K562 (cell line): Measurements from ENCODE around the gene PRDX6. TPM values are rescaled to one million over a fixed set of nuclear protein-coding genes. Genes with fewer than 3 reads are reported as not detected.

Experiments used
- BCL6 ChIP-seq: fragments of 250-450 bp; sonication (Bioruptor Pico); IDR thresholded peaks from 2 replicates; pipeline ENCODE4 v1.4.0; 2020
- CBX3 ChIP-seq, 2 experiments: IDR thresholded peaks; 1 replicate in 1 of 2; 2 replicates in 1 of 2; pipeline ENCODE4 v1.6.1; 2012; ENCODE audit warnings: inconsistent platforms in 2 of 2, low read length in 2 of 2, borderline replicate concordance in 1 of 2, control low read depth in 1 of 2
- CREB3L1 ChIP-seq: fragments of 450-650 bp; IDR thresholded peaks from 2 replicates; pipeline ENCODE4 v1.6.1; 2014; ENCODE audit warnings: low read depth, mild to moderate bottlenecking, moderate library complexity, borderline replicate concordance
- ESRRB ChIP-seq: fragments of 250-450 bp; sonication (Bioruptor Pico); IDR thresholded peaks from 2 replicates; pipeline ENCODE4 v1.5.0; 2020; ENCODE audit warnings: mild to moderate bottlenecking, moderate library complexity, borderline replicate concordance
- FOXK1 ChIP-seq: sonication (generic); formaldehyde crosslinking; IDR thresholded peaks from 2 replicates; pipeline ENCODE4 v1.8.0; 2022; ENCODE audit warnings: missing genetic modification reagents, mild to moderate bottlenecking, borderline replicate concordance
- GTF2E2 ChIP-seq: fragments of 200-800 bp; sonication (Bioruptor generic); IDR thresholded peaks from 2 replicates; pipeline ENCODE4 v1.6.1; 2016; ENCODE audit warnings: missing genetic modification characterization, missing compliant biosample characterization
- JUNB ChIP-seq: fragments of 450-650 bp; formaldehyde crosslinking; conservative IDR thresholded peaks from 2 replicates; pipeline ENCODE4 v1.4.0; 2020; ENCODE audit warnings: mild to moderate bottlenecking
- KDM4B ChIP-seq, 2 experiments: fragments of 450-650 bp in 1 of 2; sonication (generic) in 1 of 2; IDR thresholded peaks; 2 replicates each; pipeline ENCODE4 v1.6.1; 2016 to 2017; ENCODE audit warnings: borderline replicate concordance in 2 of 2, antibody characterized with exemption in 1 of 2, low read depth in 1 of 2, mild to moderate bottlenecking in 1 of 2
- MLLT1 ChIP-seq, 2 experiments: fragments of 450-650 bp; IDR thresholded peaks; 2 replicates each; pipeline ENCODE4 v1.6.1; 2016
- MXD1 ChIP-seq: fragments of 250-450 bp; sonication (Bioruptor Pico); IDR thresholded peaks from 2 replicates; pipeline ENCODE4 v1.8.0; 2021; ENCODE audit warnings: borderline replicate concordance, mild to moderate bottlenecking, moderate library complexity; ENCODE audit not compliant: poor library complexity, severe bottlenecking
- NFXL1 ChIP-seq: fragments of 450-650 bp; formaldehyde crosslinking; IDR thresholded peaks from 2 replicates; pipeline ENCODE4 v1.4.0; 2021; ENCODE audit warnings: mild to moderate bottlenecking
- NR3C1 ChIP-seq: sonication (generic); formaldehyde crosslinking; IDR thresholded peaks from 2 replicates; pipeline ENCODE4 v1.8.1; 2022; ENCODE audit warnings: missing genetic modification reagents
- POU5F1 ChIP-seq: fragments of 150-350 bp; IDR thresholded peaks from 2 replicates; pipeline ENCODE4 v1.6.1; 2014; ENCODE audit warnings: borderline replicate concordance, low read length, low read depth, mild to moderate bottlenecking; ENCODE audit not compliant: partially characterized antibody
- TAF15 ChIP-seq: fragments of 200-400 bp; formaldehyde crosslinking; IDR thresholded peaks from 2 replicates; pipeline ENCODE4 v1.6.1; 2017; ENCODE audit warnings: mild to moderate bottlenecking, low read depth, low read length, moderate library complexity
- TEAD1 ChIP-seq, 2 experiments: fragments of 450-650 bp in 1 of 2; sonication (generic) in 1 of 2; formaldehyde crosslinking; IDR thresholded peaks; 2 replicates each; pipeline versions ENCODE4 v1.4.0 to v1.8.0; 2020 to 2022; ENCODE audit warnings: mild to moderate bottlenecking in 2 of 2, missing genetic modification reagents in 1 of 2
- TGIF2 ChIP-seq: sonication (generic); formaldehyde crosslinking; IDR thresholded peaks from 2 replicates; pipeline ENCODE4 v1.8.1; 2022; ENCODE audit warnings: mild to moderate bottlenecking, missing genetic modification reagents, moderate library complexity
- ZBTB7A ChIP-seq: IDR thresholded peaks from 2 replicates; pipeline ENCODE4 v1.6.1; 2011; ENCODE audit warnings: low read depth, mild to moderate bottlenecking, low read length, moderate library complexity, borderline replicate concordance; ENCODE audit not compliant: control insufficient read depth
- ZC3H11A ChIP-seq: IDR thresholded peaks from 2 replicates; pipeline ENCODE4 v1.6.1; 2012; ENCODE audit warnings: low read depth, low read length, improper control_type of control experiment
- ZC3H4 ChIP-seq: sonication (generic); formaldehyde crosslinking; IDR thresholded peaks from 2 replicates; pipeline ENCODE4 v1.9.0; 2021; ENCODE audit warnings: missing genetic modification reagents, borderline replicate concordance
- ZFP30 ChIP-seq: fragments of 250-450 bp; sonication (Bioruptor Pico); IDR thresholded peaks from 2 replicates; pipeline ENCODE4 v1.8.0; 2022; ENCODE audit warnings: moderate library complexity, mild to moderate bottlenecking, inconsistent platforms, borderline replicate concordance
- ZFP36 ChIP-seq: fragments of 150-350 bp; IDR thresholded peaks from 2 replicates; pipeline ENCODE4 v1.6.1; 2018; ENCODE audit warnings: low read length, low read depth; ENCODE audit not compliant: partially characterized antibody
- ZNF140 ChIP-seq: fragments of 250-450 bp; sonication (Bioruptor Pico); IDR thresholded peaks from 2 replicates; pipeline ENCODE4 v1.8.0; 2021; ENCODE audit warnings: moderate library complexity, mild to moderate bottlenecking, inconsistent platforms
- ZNF707 ChIP-seq: fragments of 250-450 bp; sonication (Bioruptor Pico); conservative IDR thresholded peaks from 2 replicates; pipeline ENCODE4 v1.8.0; 2022; ENCODE audit warnings: inconsistent platforms, mild to moderate bottlenecking, moderate library complexity
- ZNF780A ChIP-seq: fragments of 250-450 bp; sonication (Bioruptor Pico); IDR thresholded peaks from 2 replicates; pipeline ENCODE4 v1.5.0; 2021; ENCODE audit warnings: mild to moderate bottlenecking
- ZNF79 ChIP-seq: fragments of 250-450 bp; sonication (Bioruptor Pico); IDR thresholded peaks from 2 replicates; pipeline ENCODE4 v1.4.0; 2020; ENCODE audit warnings: low read depth, mild to moderate bottlenecking, moderate library complexity
- polyA plus RNA-seq, 8 experiments: library from polyadenylated mRNA; depleted of rRNA in 4 of 8; stranded (reverse) in 5 of 8; unstranded in 3 of 8; fragments of >200 nt; fragmentation: Nextera tagmentation in 2 of 8; fragmentation: Illumina TruSeq in 1 of 8; extraction: Ambion mirVana in 2 of 8; extraction: Trizol in 1 of 8; gene quantifications; 2 replicates each; pipeline versions ENCODE4 v1.2.1 to v1.2.3, GENCODE V29; 2011 to 2014; ENCODE audit warnings: inconsistent platforms in 1 of 8, missing spikeins in 1 of 8
- total RNA-seq, 7 experiments: library from RNA; depleted of rRNA in 6 of 7; stranded (reverse); fragments of >200 nt in 6 of 7; fragmentation: Illumina TruSeq in 2 of 7; extraction: Trizol in 2 of 7; gene quantifications; 2 replicates each; pipeline versions ENCODE4 v1.2.1 to v1.2.3, GENCODE V29; 2011 to 2021; ENCODE audit warnings: low replicate concordance in 1 of 7

Gene PRDX6
- total and polyA plus RNA-seq, 9 of the 15 experiments (the other 6 are each of a cell fraction or from before 2014, with no cell fraction given) = 277 to 1,082 (median 610) TPM

- TF ChIP-seq ZNF707 (CRISPR knock-in tag) (peak; percentile 13; the same call in 1 of the 2 replicates), ZFP36 (no peak), ZNF79 (no peak), NFXL1 (CRISPR knock-in tag) (no peak), GTF2E2 (tag) (peak; percentile 83), KDM4B (IDR thresholded peaks at IDR 0.05; ENCODE audit: borderline replicate concordance in 2 of 2, low read depth in 1 of 2) (no peak), ESRRB (no peak), TEAD1 (CRISPR knock-in tag; IDR thresholded peaks at IDR 0.05) (peak in 1 of 2 experiments; percentile 86; a peak in 1 of 4 replicates), NR3C1 (CRISPR knock-in tag) (peak; percentile 62; the same call in 1 of the 2 replicates), BCL6 (no peak), TAF15 (no peak), MXD1 (CRISPR knock-in tag) (peak; percentile 14), ZC3H4 (CRISPR knock-in tag) (peak; percentile 94; the same call in 1 of the 2 replicates), ZNF140 (no peak), ZC3H11A (no peak), ZFP30 (CRISPR knock-in tag) (no peak), JUNB (CRISPR knock-in tag) (no peak), TGIF2 (CRISPR knock-in tag) (no peak), POU5F1 (peak; percentile 28), ZNF780A (CRISPR knock-in tag) (no peak), CBX3 (IDR thresholded peaks at IDR 0.05; ENCODE audit: borderline replicate concordance in 1 of 2, low read length in 2 of 2) (no peak), ZBTB7A (no peak), CREB3L1 (peak; percentile 70; the same call in 1 of the 2 replicates), FOXK1 (CRISPR knock-in tag) (no peak), MLLT1 (IDR thresholded peaks at IDR 0.05) (peak; percentile 79 to 90)
These were observed at the start of gene PRDX6 (continued) for GRCh38 chr1:173477286-173478093.
